GM23338 (cell line): ENCODE measurements around the gene NOP10. TPM values are rescaled to one million over a fixed set of nuclear protein-coding genes. Genes with fewer than 3 reads are reported as not detected.

ENCODE experiments used
- ATAC-seq: fragments of 200-7000 bp; cut with Tn5 transposase; 3 replicates; pipeline ENCODE4 v1.9.1; 2020
- DNase-seq: peaks from one replicate; pipeline ENCODE4 v3.0.0-alpha.2; 2015; ENCODE audit warnings: low spot score
- H2AFZ ChIP-seq: fragments of 200-600 bp; sonication (generic); 2 replicates; pipeline ENCODE4 v1.8.0; 2016; ENCODE audit warnings: antibody characterized with exemption, mild to moderate bottlenecking, moderate library complexity
- H3F3A ChIP-seq: fragments of 200-600 bp; sonication (generic); replicated peaks from 2 replicates; pipeline ENCODE4 v1.8.0; 2017; ENCODE audit warnings: antibody characterized with exemption, mixed run types, low read depth
- H3K27ac ChIP-seq: fragments of 200-600 bp; sonication (generic); 2 replicates; pipeline ENCODE4 v1.6.1; 2016; ENCODE audit warnings: low read depth
- H3K27me3 ChIP-seq: fragments of 200-600 bp; sonication (generic); 2 replicates; pipeline ENCODE4 v1.8.0; 2016; ENCODE audit warnings: mild to moderate bottlenecking, mixed run types, moderate library complexity; ENCODE audit not compliant: insufficient read depth
- H3K36me3 ChIP-seq: fragments of 200-600 bp; sonication (generic); 2 replicates; pipeline ENCODE4 v1.8.0; 2016; ENCODE audit warnings: mild to moderate bottlenecking; ENCODE audit not compliant: insufficient read depth
- H3K4me1 ChIP-seq: fragments of 200-600 bp; sonication (generic); 2 replicates; pipeline ENCODE4 v1.8.0; 2016; ENCODE audit warnings: mild to moderate bottlenecking, moderate library complexity; ENCODE audit not compliant: insufficient read depth
- H3K4me2 ChIP-seq: fragments of 200-600 bp; sonication (generic); 2 replicates; pipeline ENCODE4 v1.7.1; 2017; ENCODE audit warnings: mixed run types
- H3K4me3 ChIP-seq: fragments of 200-600 bp; sonication (generic); 2 replicates; pipeline ENCODE4 v1.6.1; 2016; ENCODE audit warnings: mixed run types
- H3K79me2 ChIP-seq: fragments of 200-600 bp; sonication (generic); replicated peaks from 2 replicates; pipeline ENCODE4 v1.8.0; 2017; ENCODE audit warnings: mild to moderate bottlenecking; ENCODE audit not compliant: insufficient read depth
- H3K9me2 ChIP-seq: fragments of 200-600 bp; sonication (generic); 2 replicates; pipeline ENCODE4 v1.8.0; 2017; ENCODE audit not compliant: insufficient read depth
- H4K20me1 ChIP-seq: fragments of 200-600 bp; sonication (generic); replicated peaks from 2 replicates; pipeline ENCODE4 v1.8.0; 2017; ENCODE audit warnings: mild to moderate bottlenecking; ENCODE audit not compliant: insufficient read depth
- H3K27ac Mint-ChIP-seq: 2 replicates; pipeline ENCODE4 v1.8.0; 2020; ENCODE audit warnings: inconsistent platforms, mild to moderate bottlenecking, moderate library complexity, mixed read lengths
- H3K27me3 Mint-ChIP-seq: 3 replicates; pipeline ENCODE4 v1.8.0; 2022; ENCODE audit warnings: low read depth, mild to moderate bottlenecking, moderate library complexity, mixed read lengths, inconsistent platforms; ENCODE audit not compliant: insufficient read depth, poor library complexity
- H3K36me3 Mint-ChIP-seq: 3 replicates; pipeline ENCODE4 v1.8.0; 2021; ENCODE audit warnings: low read depth, mild to moderate bottlenecking, inconsistent platforms, moderate library complexity, mixed read lengths
- H3K4me1 Mint-ChIP-seq: 3 replicates; pipeline ENCODE4 v1.8.0; 2020; ENCODE audit warnings: mild to moderate bottlenecking, inconsistent platforms, mixed read lengths
- H3K4me3 Mint-ChIP-seq: 3 replicates; pipeline ENCODE4 v1.8.0; 2021; ENCODE audit warnings: moderate library complexity, mild to moderate bottlenecking, inconsistent platforms, mixed read lengths
- H3K9me3 Mint-ChIP-seq: 3 replicates; pipeline ENCODE4 v1.8.0; 2020; ENCODE audit warnings: moderate library complexity, mild to moderate bottlenecking, inconsistent platforms, mixed read lengths
- EZH2 ChIP-seq: fragments of 200-600 bp; sonication (generic); IDR thresholded peaks from one replicate; pipeline ENCODE4 v1.8.0; 2017; ENCODE audit warnings: antibody characterized with exemption, mild to moderate bottlenecking, low read depth; ENCODE audit not compliant: unreplicated experiment
- EZH2phosphoT487 ChIP-seq: fragments of 200-600 bp; sonication (generic); IDR thresholded peaks from one replicate; pipeline ENCODE4 v1.8.1; 2018; ENCODE audit warnings: antibody characterized with exemption; ENCODE audit not compliant: unreplicated experiment
- JUNB ChIP-seq: IDR thresholded peaks from one replicate; pipeline ENCODE4 v1.6.1; 2016; ENCODE audit warnings: antibody characterized with exemption; ENCODE audit not compliant: unreplicated experiment
- NANOG ChIP-seq: IDR thresholded peaks from 2 replicates; pipeline ENCODE4 v1.6.1; 2016; ENCODE audit warnings: antibody characterized with exemption, borderline replicate concordance
- POLR2AphosphoS5 ChIP-seq: IDR thresholded peaks from 2 replicates; pipeline ENCODE4 v1.6.1; 2016; ENCODE audit warnings: antibody characterized with exemption, low read depth
- STAT1 ChIP-seq: IDR thresholded peaks from one replicate; pipeline ENCODE4 v1.6.1; 2016; ENCODE audit warnings: antibody characterized with exemption; ENCODE audit not compliant: unreplicated experiment
- polyA plus RNA-seq: library from polyadenylated mRNA; unstranded; fragments of >200 nt; fragmentation: Nextera tagmentation; extraction: Ambion mirVana; gene quantifications from 2 replicates; pipeline ENCODE4 v1.2.1, GENCODE V29; 2016
- total RNA-seq: library from RNA; depleted of rRNA; stranded (reverse); fragments of >200 nt; shearing (Covaris generic); gene quantifications from 2 replicates; pipeline ENCODE4 v1.2.3, GENCODE V29; 2014
- TF ChIP-seq, protein P1 (sequence below): IDR thresholded peaks from 2 replicates; pipeline ENCODE4 v1.6.1; 2016; ENCODE audit warnings: antibody characterized with exemption
- TF ChIP-seq, protein P2 (sequence below): fragments of 250-450 bp; sonication (Bioruptor Pico); IDR thresholded peaks from 2 replicates; pipeline ENCODE4 v1.5.0; 2020; ENCODE audit warnings: mild to moderate bottlenecking, moderate library complexity
- TF ChIP-seq, protein P3 (sequence below): IDR thresholded peaks from one replicate; pipeline ENCODE4 v1.6.1; 2018; ENCODE audit warnings: antibody characterized with exemption; ENCODE audit not compliant: unreplicated experiment

The NOP10 gene
- total and polyA plus RNA-seq, 2 experiments from 2014 or later: 417 to 718 TPM

DNA sequence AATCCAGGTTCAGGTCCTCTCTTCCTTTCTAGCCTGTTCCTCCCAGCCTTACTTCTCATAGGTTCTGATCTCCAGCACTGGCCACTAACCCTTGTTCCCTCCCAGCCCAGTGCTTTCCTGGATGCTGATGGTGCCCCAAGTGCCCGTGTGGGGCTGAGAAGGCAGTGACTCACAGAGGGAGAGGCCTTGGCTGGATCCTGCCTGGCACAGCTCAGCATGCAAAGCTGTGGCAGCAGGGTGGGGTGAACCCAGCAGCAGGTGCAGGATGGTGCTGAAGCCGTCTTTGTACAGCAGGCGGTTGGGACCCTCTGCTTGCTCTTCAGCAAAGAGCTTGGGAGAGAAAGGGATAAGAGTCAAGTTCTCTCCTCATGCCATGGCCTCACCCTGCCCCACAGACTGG, 16.5 kb upstream of the NOP10 start:
- H3K4me1 ChIP-seq: no peaks in the 10 kb centered on the region
- peaks cover 81% of the 10 kb centered on the region for H3K36me3 Mint-ChIP-seq
- no peak overlapping the region for H3K27ac ChIP-seq
- ATAC-seq (no peak), DNase-seq (no peak)
- TF ChIP-seq POLR2AphosphoS5: no peak
- H3K79me2 ChIP-seq: peaks cover 3% of the 10 kb centered on the region; the same call in 1 of the 2 replicates
- H4K20me1 ChIP-seq: peaks cover 2% of the 10 kb centered on the region; the same call in 1 of the 2 replicates
- no peaks in the 10 kb centered on the region for H3K27me3 ChIP-seq
- H3K27ac Mint-ChIP-seq: no peak overlapping the region
- H3K9me2 ChIP-seq: no peaks in the 10 kb centered on the region
- no peak overlapping the region for H2AFZ ChIP-seq
- no peaks in the 10 kb centered on the region for H3F3A ChIP-seq
- peaks cover 16% of the 10 kb centered on the region for H3K36me3 ChIP-seq
- H3K27me3 Mint-ChIP-seq: peaks cover 6% of the 10 kb centered on the region
- H3K4me2 ChIP-seq: no peak overlapping the region
- no peaks in the 10 kb centered on the region; the same call in 2 of the 3 replicates for H3K9me3 Mint-ChIP-seq
- no peak overlapping the region for H3K4me3 ChIP-seq
- H3K4me3 Mint-ChIP-seq: no peak overlapping the region
- H3K4me1 Mint-ChIP-seq: peaks cover 8% of the 10 kb centered on the region

DNA sequence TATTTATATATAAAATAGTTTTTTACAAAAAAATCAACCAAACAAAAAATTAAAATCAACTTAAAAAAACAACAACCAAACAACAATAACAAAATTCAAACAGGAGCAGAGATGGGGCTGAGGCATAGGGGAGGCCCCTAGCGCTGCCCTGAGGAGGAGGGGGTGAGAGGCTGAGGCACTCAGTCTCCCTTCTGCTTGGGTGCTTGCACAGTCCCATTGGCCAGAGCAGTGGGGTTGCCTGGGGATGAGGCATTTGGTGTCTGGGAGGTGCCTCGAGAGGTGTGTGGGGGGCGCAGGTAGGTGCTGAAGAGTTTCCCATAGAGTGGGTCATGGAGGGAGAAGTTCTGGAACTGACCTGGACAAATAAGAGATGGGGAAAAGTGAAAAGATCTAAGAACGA, 16.0 kb upstream of the NOP10 start:
- H3K4me3 ChIP-seq: no peak overlapping the region
- H3K27me3 ChIP-seq: no peaks in the 10 kb centered on the region
- no peak overlapping the region for H2AFZ ChIP-seq
- no peaks in the 10 kb centered on the region for H3F3A ChIP-seq
- H3K9me3 Mint-ChIP-seq: no peaks in the 10 kb centered on the region; the same call in 2 of the 3 replicates
- no peaks in the 10 kb centered on the region for H3K9me2 ChIP-seq
- peaks cover 6% of the 10 kb centered on the region for H3K27me3 Mint-ChIP-seq
- 0 out of 2 replicates have a peak, but pooled peaks cover 4% of the 10 kb centered on the region for H3K4me1 ChIP-seq
- DNase-seq: no peak
- H3K4me1 Mint-ChIP-seq: peaks cover 12% of the 10 kb centered on the region
- no peak overlapping the region for H3K27ac ChIP-seq
- H4K20me1 ChIP-seq: no peaks in the 10 kb centered on the region; the same call in 1 of the 2 replicates
- peaks cover 3% of the 10 kb centered on the region; the same call in 1 of the 2 replicates for H3K79me2 ChIP-seq
- TF ChIP-seq EZH2phosphoT487 (no peak), EZH2 (no peak), POLR2AphosphoS5 (no peak), NANOG (no peak), STAT1 (no peak), JUNB (no peak)
- TF ChIP-seq, protein P1, sequence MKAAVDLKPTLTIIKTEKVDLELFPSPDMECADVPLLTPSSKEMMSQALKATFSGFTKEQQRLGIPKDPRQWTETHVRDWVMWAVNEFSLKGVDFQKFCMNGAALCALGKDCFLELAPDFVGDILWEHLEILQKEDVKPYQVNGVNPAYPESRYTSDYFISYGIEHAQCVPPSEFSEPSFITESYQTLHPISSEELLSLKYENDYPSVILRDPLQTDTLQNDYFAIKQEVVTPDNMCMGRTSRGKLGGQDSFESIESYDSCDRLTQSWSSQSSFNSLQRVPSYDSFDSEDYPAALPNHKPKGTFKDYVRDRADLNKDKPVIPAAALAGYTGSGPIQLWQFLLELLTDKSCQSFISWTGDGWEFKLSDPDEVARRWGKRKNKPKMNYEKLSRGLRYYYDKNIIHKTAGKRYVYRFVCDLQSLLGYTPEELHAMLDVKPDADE: no peak
- TF ChIP-seq, protein P2, sequence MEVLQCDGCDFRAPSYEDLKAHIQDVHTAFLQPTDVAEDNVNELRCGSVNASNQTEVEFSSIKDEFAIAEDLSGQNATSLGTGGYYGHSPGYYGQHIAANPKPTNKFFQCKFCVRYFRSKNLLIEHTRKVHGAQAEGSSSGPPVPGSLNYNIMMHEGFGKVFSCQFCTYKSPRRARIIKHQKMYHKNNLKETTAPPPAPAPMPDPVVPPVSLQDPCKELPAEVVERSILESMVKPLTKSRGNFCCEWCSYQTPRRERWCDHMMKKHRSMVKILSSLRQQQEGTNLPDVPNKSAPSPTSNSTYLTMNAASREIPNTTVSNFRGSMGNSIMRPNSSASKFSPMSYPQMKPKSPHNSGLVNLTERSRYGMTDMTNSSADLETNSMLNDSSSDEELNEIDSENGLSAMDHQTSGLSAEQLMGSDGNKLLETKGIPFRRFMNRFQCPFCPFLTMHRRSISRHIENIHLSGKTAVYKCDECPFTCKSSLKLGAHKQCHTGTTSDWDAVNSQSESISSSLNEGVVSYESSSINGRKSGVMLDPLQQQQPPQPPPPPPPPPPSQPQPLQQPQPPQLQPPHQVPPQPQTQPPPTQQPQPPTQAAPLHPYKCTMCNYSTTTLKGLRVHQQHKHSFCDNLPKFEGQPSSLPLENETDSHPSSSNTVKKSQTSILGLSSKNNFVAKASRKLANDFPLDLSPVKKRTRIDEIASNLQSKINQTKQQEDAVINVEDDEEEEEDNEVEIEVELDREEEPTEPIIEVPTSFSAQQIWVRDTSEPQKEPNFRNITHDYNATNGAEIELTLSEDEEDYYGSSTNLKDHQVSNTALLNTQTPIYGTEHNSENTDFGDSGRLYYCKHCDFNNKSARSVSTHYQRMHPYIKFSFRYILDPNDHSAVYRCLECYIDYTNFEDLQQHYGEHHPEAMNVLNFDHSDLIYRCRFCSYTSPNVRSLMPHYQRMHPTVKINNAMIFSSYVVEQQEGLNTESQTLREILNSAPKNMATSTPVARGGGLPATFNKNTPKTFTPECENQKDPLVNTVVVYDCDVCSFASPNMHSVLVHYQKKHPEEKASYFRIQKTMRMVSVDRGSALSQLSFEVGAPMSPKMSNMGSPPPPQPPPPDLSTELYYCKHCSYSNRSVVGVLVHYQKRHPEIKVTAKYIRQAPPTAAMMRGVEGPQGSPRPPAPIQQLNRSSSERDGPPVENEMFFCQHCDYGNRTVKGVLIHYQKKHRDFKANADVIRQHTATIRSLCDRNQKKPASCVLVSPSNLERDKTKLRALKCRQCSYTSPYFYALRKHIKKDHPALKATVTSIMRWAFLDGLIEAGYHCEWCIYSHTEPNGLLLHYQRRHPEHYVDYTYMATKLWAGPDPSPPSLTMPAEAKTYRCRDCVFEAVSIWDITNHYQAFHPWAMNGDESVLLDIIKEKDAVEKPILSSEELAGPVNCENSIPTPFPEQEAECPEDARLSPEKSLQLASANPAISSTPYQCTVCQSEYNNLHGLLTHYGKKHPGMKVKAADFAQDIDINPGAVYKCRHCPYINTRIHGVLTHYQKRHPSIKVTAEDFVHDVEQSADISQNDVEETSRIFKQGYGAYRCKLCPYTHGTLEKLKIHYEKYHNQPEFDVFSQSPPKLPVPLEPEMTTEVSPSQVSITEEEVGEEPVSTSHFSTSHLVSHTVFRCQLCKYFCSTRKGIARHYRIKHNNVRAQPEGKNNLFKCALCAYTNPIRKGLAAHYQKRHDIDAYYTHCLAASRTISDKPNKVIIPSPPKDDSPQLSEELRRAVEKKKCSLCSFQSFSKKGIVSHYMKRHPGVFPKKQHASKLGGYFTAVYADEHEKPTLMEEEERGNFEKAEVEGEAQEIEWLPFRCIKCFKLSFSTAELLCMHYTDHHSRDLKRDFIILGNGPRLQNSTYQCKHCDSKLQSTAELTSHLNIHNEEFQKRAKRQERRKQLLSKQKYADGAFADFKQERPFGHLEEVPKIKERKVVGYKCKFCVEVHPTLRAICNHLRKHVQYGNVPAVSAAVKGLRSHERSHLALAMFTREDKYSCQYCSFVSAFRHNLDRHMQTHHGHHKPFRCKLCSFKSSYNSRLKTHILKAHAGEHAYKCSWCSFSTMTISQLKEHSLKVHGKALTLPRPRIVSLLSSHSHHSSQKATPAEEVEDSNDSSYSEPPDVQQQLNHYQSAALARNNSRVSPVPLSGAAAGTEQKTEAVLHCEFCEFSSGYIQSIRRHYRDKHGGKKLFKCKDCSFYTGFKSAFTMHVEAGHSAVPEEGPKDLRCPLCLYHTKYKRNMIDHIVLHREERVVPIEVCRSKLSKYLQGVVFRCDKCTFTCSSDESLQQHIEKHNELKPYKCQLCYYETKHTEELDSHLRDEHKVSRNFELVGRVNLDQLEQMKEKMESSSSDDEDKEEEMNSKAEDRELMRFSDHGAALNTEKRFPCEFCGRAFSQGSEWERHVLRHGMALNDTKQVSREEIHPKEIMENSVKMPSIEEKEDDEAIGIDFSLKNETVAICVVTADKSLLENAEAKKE (CRISPR knock-in tag): no peak
- TF ChIP-seq, protein P3, sequence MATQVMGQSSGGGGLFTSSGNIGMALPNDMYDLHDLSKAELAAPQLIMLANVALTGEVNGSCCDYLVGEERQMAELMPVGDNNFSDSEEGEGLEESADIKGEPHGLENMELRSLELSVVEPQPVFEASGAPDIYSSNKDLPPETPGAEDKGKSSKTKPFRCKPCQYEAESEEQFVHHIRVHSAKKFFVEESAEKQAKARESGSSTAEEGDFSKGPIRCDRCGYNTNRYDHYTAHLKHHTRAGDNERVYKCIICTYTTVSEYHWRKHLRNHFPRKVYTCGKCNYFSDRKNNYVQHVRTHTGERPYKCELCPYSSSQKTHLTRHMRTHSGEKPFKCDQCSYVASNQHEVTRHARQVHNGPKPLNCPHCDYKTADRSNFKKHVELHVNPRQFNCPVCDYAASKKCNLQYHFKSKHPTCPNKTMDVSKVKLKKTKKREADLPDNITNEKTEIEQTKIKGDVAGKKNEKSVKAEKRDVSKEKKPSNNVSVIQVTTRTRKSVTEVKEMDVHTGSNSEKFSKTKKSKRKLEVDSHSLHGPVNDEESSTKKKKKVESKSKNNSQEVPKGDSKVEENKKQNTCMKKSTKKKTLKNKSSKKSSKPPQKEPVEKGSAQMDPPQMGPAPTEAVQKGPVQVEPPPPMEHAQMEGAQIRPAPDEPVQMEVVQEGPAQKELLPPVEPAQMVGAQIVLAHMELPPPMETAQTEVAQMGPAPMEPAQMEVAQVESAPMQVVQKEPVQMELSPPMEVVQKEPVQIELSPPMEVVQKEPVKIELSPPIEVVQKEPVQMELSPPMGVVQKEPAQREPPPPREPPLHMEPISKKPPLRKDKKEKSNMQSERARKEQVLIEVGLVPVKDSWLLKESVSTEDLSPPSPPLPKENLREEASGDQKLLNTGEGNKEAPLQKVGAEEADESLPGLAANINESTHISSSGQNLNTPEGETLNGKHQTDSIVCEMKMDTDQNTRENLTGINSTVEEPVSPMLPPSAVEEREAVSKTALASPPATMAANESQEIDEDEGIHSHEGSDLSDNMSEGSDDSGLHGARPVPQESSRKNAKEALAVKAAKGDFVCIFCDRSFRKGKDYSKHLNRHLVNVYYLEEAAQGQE: no peak
- peaks cover 18% of the 10 kb centered on the region for H3K36me3 ChIP-seq
- no peak for ATAC-seq
- no peak overlapping the region for H3K4me2 ChIP-seq
- no peak overlapping the region for H3K27ac Mint-ChIP-seq
- H3K4me3 Mint-ChIP-seq: no peak overlapping the region
- peaks cover 79% of the 10 kb centered on the region for H3K36me3 Mint-ChIP-seq
